ENCODE data around the gene MAGI2.

MAGI2 gene

GRCh38 chr7:78679112-78679876, 774.2 kb downstream of the MAGI2 start:
- no peak overlapping the region for H3K27ac ChIP-seq
- TF ChIP-seq CTCF (conservative IDR thresholded peaks at IDR 0.05): no peak

- no peak overlapping the region for H3K27ac ChIP-seq
- no peak for TF ChIP-seq CTCF (conservative IDR thresholded peaks at IDR 0.05)
Observed at GRCh38 chr7:78677391-78677790, 776.1 kb downstream of the MAGI2 start.

- H3K27ac ChIP-seq: no peak overlapping the region
- TF ChIP-seq CTCF (conservative IDR thresholded peaks at IDR 0.05): no peak
Observed at GRCh38 chr7:78675511-78675910, 778.0 kb downstream of the MAGI2 start.

GRCh38 chr7:78673272-78673671, 780.2 kb downstream of the MAGI2 start:
- no peak for TF ChIP-seq CTCF (conservative IDR thresholded peaks at IDR 0.05)
- no peak overlapping the region for H3K27ac ChIP-seq

GRCh38 chr7:78662939-78663338, 790.5 kb downstream of the MAGI2 start:
- no peak for TF ChIP-seq CTCF (conservative IDR thresholded peaks at IDR 0.05)
- no peak overlapping the region for H3K27ac ChIP-seq

- TF ChIP-seq CTCF (conservative IDR thresholded peaks at IDR 0.05): no peak
Observed at GRCh38 chr7:78649976-78650375, 803.5 kb downstream of the MAGI2 start.

GRCh38 chr7:78649236-78649635, 804.2 kb downstream of the MAGI2 start:
- TF ChIP-seq CTCF (conservative IDR thresholded peaks at IDR 0.05): no peak

More at GRCh38 chr7:78649976-78650375, 803.5 kb downstream of the MAGI2 start:
- H3K27ac ChIP-seq: no peak overlapping the region

More at GRCh38 chr7:78649236-78649635, 804.2 kb downstream of the MAGI2 start:
- no peak overlapping the region for H3K27ac ChIP-seq
